ENCODE results near the gene EGFR. TPM values are rescaled to one million over a fixed set of nuclear protein-coding genes. Genes with fewer than 3 reads are reported as not detected.

EGFR gene
- total RNA-seq, 4 donors from 2014 or later = 79.3 to 125 (median 110) TPM

- WGBS = 80% methylated on average over 8 of the region's 8 CpGs
- no peaks in the 10 kb centered on the region for H3K4me1 ChIP-seq
- no peak for DNase-seq (ENCODE audit: extremely low spot score)
- no peaks in the 10 kb centered on the region for H3K36me3 ChIP-seq
- no peaks in the 10 kb centered on the region for H3K9me3 ChIP-seq
- intact Hi-C loops (cut with DNase I) = no loop called here
- TF ChIP-seq POLR2AphosphoS5 (IDR thresholded peaks at IDR 0.05) = no peak
- TF ChIP-seq EP300 (IDR thresholded peaks at IDR 0.05) = no peak
- no peak for TF ChIP-seq CTCF (IDR thresholded peaks at IDR 0.05)
- no peak for TF ChIP-seq POLR2A (IDR thresholded peaks at IDR 0.05; ENCODE audit: low read depth)
- no peak overlapping the region for H3K27ac ChIP-seq (replicated peaks in 1 of 4)
- H3K27me3 ChIP-seq = no peaks in the 10 kb centered on the region
- no peak overlapping the region for H3K4me3 ChIP-seq
These were observed 217.7 kb downstream of the EGFR start for GRCh38 chr7:55236476-55236875.

- Histone ChIP-seq H3K27me3 (no peaks in the 10 kb centered on the region), H3K4me1 (no peaks in the 10 kb centered on the region), H3K4me3 (no peak overlapping the region), H3K9me3 (no peaks in the 10 kb centered on the region), H3K27ac (replicated peaks in 1 of 4) (no peak overlapping the region), H3K36me3 (no peaks in the 10 kb centered on the region)
- no peak for DNase-seq (ENCODE audit: extremely low spot score)
- intact Hi-C loops (cut with DNase I) = no loop called here
- WGBS = 77% methylated on average over 10 of the region's 15 CpGs
- TF ChIP-seq CTCF (IDR thresholded peaks at IDR 0.05) (no peak), EP300 (IDR thresholded peaks at IDR 0.05) (no peak)
These were observed 218.5 kb downstream of the EGFR start for GRCh38 chr7:55237156-55237893.

- H3K9me3 ChIP-seq = no peaks in the 10 kb centered on the region
- no peaks in the 10 kb centered on the region for H3K4me1 ChIP-seq
- no peak overlapping the region for H3K27ac ChIP-seq (replicated peaks in 1 of 4)
- no peaks in the 10 kb centered on the region for H3K27me3 ChIP-seq
- 82% methylated on average over 3 of the region's 3 CpGs for WGBS
- TF ChIP-seq EP300 (IDR thresholded peaks at IDR 0.05) = no peak
- TF ChIP-seq CTCF (IDR thresholded peaks at IDR 0.05) = no peak
- no peak for TF ChIP-seq POLR2AphosphoS5 (IDR thresholded peaks at IDR 0.05)
- no peak for TF ChIP-seq POLR2A (IDR thresholded peaks at IDR 0.05; ENCODE audit: low read depth)
- intact Hi-C loops (cut with DNase I) = no loop called here
- no peak for DNase-seq (ENCODE audit: extremely low spot score)
- H3K36me3 ChIP-seq = no peaks in the 10 kb centered on the region
- no peak overlapping the region for H3K4me3 ChIP-seq
These were observed 220.6 kb downstream of the EGFR start for GRCh38 chr7:55239406-55239805.

GRCh38 chr7:55240418-55241142 is 221.8 kb downstream of the EGFR start:
- intact Hi-C loops (cut with DNase I) = no loop called here
- H3K9me3 ChIP-seq = no peaks in the 10 kb centered on the region
- no peak overlapping the region for H3K4me3 ChIP-seq
- 85% methylated on average over 14 of the region's 16 CpGs for WGBS
- DNase-seq (ENCODE audit: extremely low spot score) = peak; percentile 82
- no peaks in the 10 kb centered on the region for H3K27me3 ChIP-seq
- H3K36me3 ChIP-seq = no peaks in the 10 kb centered on the region
- H3K4me1 ChIP-seq = no peaks in the 10 kb centered on the region
- H3K27ac ChIP-seq (replicated peaks in 1 of 4) = no peak overlapping the region
- TF ChIP-seq CTCF (IDR thresholded peaks at IDR 0.05) (no peak), POLR2AphosphoS5 (IDR thresholded peaks at IDR 0.05) (no peak), EP300 (IDR thresholded peaks at IDR 0.05) (no peak), POLR2A (IDR thresholded peaks at IDR 0.05; ENCODE audit: low read depth) (no peak)

All from esophagus muscularis mucosa (tissue), 4 donors.